ENCODE data around the gene WNT2B.

Gene WNT2B

GRCh38 chr1:112504001-112504660, 4.6 kb upstream of the WNT2B start:
- DNase-seq (ENCODE audit: extremely low read depth, low read depth) = no peak
- TF ChIP-seq CTCF (IDR thresholded peaks at IDR 0.05; ENCODE audit: low read depth, low read length, missing control alignments) = no peak
- no peak overlapping the region for H3K4me3 ChIP-seq (replicated peaks; ENCODE audit: low read depth, low read length)

- TF ChIP-seq CTCF (IDR thresholded peaks at IDR 0.05; ENCODE audit: low read depth, low read length, missing control alignments) = no peak
- H3K4me3 ChIP-seq (replicated peaks; ENCODE audit: low read depth, low read length) = no peak overlapping the region
- no peak for DNase-seq (ENCODE audit: extremely low read depth, low read depth)
These were observed 3.9 kb upstream of the WNT2B start for GRCh38 chr1:112504661-112505399.

- H3K4me3 ChIP-seq (replicated peaks; ENCODE audit: low read depth, low read length) = no peak overlapping the region
- TF ChIP-seq CTCF (IDR thresholded peaks at IDR 0.05; ENCODE audit: low read depth, low read length, missing control alignments) = no peak
- DNase-seq (ENCODE audit: extremely low read depth, low read depth) = no peak
These were observed 3.4 kb upstream of the WNT2B start for GRCh38 chr1:112505400-112505785.

- H3K4me3 ChIP-seq (replicated peaks; ENCODE audit: low read depth, low read length) = no peak overlapping the region
- no peak for DNase-seq (ENCODE audit: extremely low read depth, low read depth)
- TF ChIP-seq CTCF (IDR thresholded peaks at IDR 0.05; ENCODE audit: low read depth, low read length, missing control alignments) = no peak
These were observed 2.9 kb upstream of the WNT2B start for GRCh38 chr1:112505878-112506277.

- TF ChIP-seq CTCF (IDR thresholded peaks at IDR 0.05; ENCODE audit: low read depth, low read length, missing control alignments) = no peak
- H3K4me3 ChIP-seq (replicated peaks; ENCODE audit: low read depth, low read length) = no peak overlapping the region
- no peak for DNase-seq (ENCODE audit: extremely low read depth, low read depth)
These were observed 2.5 kb upstream of the WNT2B start for GRCh38 chr1:112506306-112506705.

GRCh38 chr1:112506731-112507130, 2.0 kb upstream of the WNT2B start:
- DNase-seq (ENCODE audit: extremely low read depth, low read depth) = no peak
- no peak overlapping the region for H3K4me3 ChIP-seq (replicated peaks; ENCODE audit: low read depth, low read length)
- no peak for TF ChIP-seq CTCF (IDR thresholded peaks at IDR 0.05; ENCODE audit: low read depth, low read length, missing control alignments)
